Activated T-helper 2 cell treated with anti-CD3 and anti-CD28 coated beads, Interferon-gamma antibody, Interleukin-2, Interleukin-4, amounts not matched to agents 10 μg/mL and 5 μg/mL and 100 μg/mL, durations not matched to agents 14 hours and 24 hours and 36 hours (primary cell): Measurements from ENCODE around the gene ALMS1. TPM values are rescaled to one million over a fixed set of nuclear protein-coding genes. Genes with fewer than 3 reads are reported as not detected.
"Not testable (repeated sequence)": the region's sequence is repeated elsewhere in the genome, so short reads cannot be mapped to it uniquely, and the experiment has no call there.

ENCODE experiments used
- DNase-seq: peaks from one replicate; pipeline ENCODE4 v3.0.0; 2021; ENCODE audit warnings: low spot score
- H3K27ac Mint-ChIP-seq: one replicate; pipeline ENCODE4 v1.8.0; 2021; ENCODE audit warnings: mixed read lengths
- H3K27me3 Mint-ChIP-seq: one replicate; pipeline ENCODE4 v1.8.0; 2021; ENCODE audit warnings: low read depth, mixed read lengths
- H3K36me3 Mint-ChIP-seq: one replicate; pipeline ENCODE4 v1.8.0; 2021; ENCODE audit warnings: low read depth, mixed read lengths
- H3K4me1 Mint-ChIP-seq: one replicate; pipeline ENCODE4 v1.8.0; 2021; ENCODE audit warnings: low read depth, mixed read lengths
- H3K4me3 Mint-ChIP-seq: one replicate; pipeline ENCODE4 v1.8.0; 2021; ENCODE audit warnings: low read depth, mild to moderate bottlenecking, moderate library complexity, mixed read lengths
- H3K9me3 Mint-ChIP-seq: one replicate; pipeline ENCODE4 v1.8.0; 2021; ENCODE audit warnings: mixed read lengths
- intact Hi-C: fragments of 100-400 bp; cut with micrococcal nuclease; formaldehyde crosslinking; loops from one replicate; pipeline ENCODE4 v1.15.1; 2023
- total RNA-seq: library from RNA; stranded (reverse); gene quantifications from 2 replicates; pipeline ENCODE4 v1.2.3, GENCODE V29; 2022

The ALMS1 gene
- total RNA-seq, 1 donor from 2014 or later = 21.6 TPM

DNA sequence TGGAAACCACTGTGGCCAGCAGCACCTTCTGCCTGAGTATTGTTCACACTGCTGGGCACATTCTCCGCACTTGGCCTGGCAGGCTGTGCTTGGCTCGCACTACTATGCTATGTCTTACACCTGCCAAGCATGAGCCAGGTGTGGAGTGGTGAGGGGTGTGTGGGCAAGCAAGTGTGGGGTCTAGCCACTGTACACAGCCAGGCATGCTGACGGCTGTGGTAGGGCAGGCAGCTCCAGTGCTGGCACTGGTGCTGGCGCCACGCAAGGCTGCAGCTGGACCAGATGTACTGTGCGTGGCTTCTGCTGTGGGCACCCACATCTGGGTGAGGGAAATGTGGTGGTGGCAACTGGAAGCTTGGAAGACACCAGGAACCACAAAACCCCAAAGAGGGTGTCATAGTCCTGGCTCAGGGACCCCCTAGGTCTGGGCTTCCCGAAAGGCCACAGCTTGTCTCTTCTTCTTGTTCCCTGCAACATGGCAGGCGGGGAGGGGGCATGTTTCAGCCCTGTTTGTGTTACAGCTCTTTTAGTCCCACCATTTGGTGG is 101.5 kb downstream of the ALMS1 start:
- H3K27ac Mint-ChIP-seq = no peak overlapping the region
- no peak for DNase-seq
- H3K4me1 Mint-ChIP-seq = peaks cover 2% of the 10 kb centered on the region
- H3K9me3 Mint-ChIP-seq = peaks cover 9% of the 10 kb centered on the region
- H3K27me3 Mint-ChIP-seq = no peaks in the 10 kb centered on the region
- intact Hi-C loops = no loop called here
- H3K4me3 Mint-ChIP-seq = no peak overlapping the region
- H3K36me3 Mint-ChIP-seq = peaks cover 46% of the 10 kb centered on the region

DNA sequence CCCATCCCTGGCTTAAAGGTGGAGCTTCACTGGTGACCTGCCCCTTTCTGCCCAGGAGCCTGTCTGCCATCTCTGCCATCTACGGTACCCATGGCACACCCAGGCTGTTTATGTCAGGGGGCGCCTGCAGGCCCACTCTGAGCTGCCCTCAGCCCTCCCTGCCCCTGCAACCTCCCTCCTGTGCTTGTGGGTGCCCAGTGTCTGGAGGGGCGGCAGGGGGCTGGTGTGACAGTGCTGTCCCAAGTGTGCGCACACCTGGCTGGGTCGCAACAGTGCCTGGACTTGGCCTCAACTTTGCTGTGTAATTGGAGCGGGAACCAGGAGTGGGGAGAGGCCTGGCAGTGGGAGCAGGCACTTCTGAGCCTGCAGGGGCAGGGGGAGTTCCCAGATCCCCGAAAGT is 102.4 kb downstream of the ALMS1 start:
- Mint-ChIP-seq H3K4me1 (peaks cover 2% of the 10 kb centered on the region), H3K36me3 (peaks cover 49% of the 10 kb centered on the region)

GRCh38 chr2:73489053-73489452 is 103.4 kb downstream of the ALMS1 start:
- Mint-ChIP-seq H3K36me3 (peaks cover 49% of the 10 kb centered on the region), H3K27ac (no peak overlapping the region), H3K4me1 (peaks cover 5% of the 10 kb centered on the region), H3K4me3 (no peak overlapping the region), H3K27me3 (no peaks in the 10 kb centered on the region), H3K9me3 (peaks cover 10% of the 10 kb centered on the region)
- intact Hi-C loops = no loop called here
- no peak for DNase-seq

More for the DNA sequence above, 102.4 kb downstream of the ALMS1 start:
- Mint-ChIP-seq H3K27me3 (no peaks in the 10 kb centered on the region), H3K4me3 (no peak overlapping the region), H3K9me3 (peaks cover 10% of the 10 kb centered on the region), H3K27ac (no peak overlapping the region)
- intact Hi-C loops = no loop called here
- DNase-seq = no peak

- DNase-seq = no peak
- Mint-ChIP-seq H3K4me3 (no peak overlapping the region), H3K9me3 (peaks cover 6% of the 10 kb centered on the region), H3K27ac (no peak overlapping the region), H3K4me1 (peaks cover 3% of the 10 kb centered on the region), H3K27me3 (no peaks in the 10 kb centered on the region), H3K36me3 (peaks cover 32% of the 10 kb centered on the region)
- intact Hi-C loops = no loop called here
These were observed 108.4 kb downstream of the ALMS1 start for GRCh38 chr2:73494031-73494430.

DNA sequence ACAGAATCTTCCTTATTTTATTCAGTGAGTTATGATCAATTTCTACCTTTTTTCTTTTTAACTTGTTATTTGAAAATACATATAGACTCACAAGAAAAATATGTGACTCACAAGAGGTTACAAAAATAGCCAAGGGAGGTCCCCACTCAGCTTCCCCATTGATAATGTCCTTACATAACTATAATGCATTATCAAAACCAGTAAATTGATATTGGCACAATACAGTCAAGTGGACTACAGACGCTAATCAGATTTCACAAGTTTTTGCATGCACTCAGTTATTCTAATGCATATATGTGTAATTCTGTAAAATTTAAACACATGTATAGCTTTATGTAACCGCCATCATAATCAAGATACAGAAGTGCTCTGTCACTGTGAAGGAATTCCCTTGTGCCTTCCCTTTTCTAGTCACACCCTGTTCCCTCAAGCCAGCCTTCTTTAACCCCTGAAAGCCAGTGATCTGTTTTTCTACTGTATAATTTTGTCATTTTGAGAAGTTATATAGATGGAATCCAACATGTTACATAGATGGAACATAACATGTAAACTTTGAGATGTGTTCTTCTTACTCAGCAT is 118.4 kb downstream of the ALMS1 start:
- H3K4me1 Mint-ChIP-seq = no peaks in the 10 kb centered on the region
- DNase-seq = no peak
- peaks cover 8% of the 10 kb centered on the region for H3K36me3 Mint-ChIP-seq
- H3K27ac Mint-ChIP-seq = no peak overlapping the region
- H3K9me3 Mint-ChIP-seq = peaks cover 39% of the 10 kb centered on the region
- H3K27me3 Mint-ChIP-seq = no peaks in the 10 kb centered on the region
- intact Hi-C loops = no loop called here
- H3K4me3 Mint-ChIP-seq = no peak overlapping the region

GRCh38 chr2:73504850-73505249 is 119.2 kb downstream of the ALMS1 start:
- H3K9me3 Mint-ChIP-seq = peaks cover 44% of the 10 kb centered on the region
- H3K4me3 Mint-ChIP-seq, DNase-seq, H3K27ac Mint-ChIP-seq, H3K36me3 Mint-ChIP-seq, H3K27me3 Mint-ChIP-seq, intact Hi-C loops, H3K4me1 Mint-ChIP-seq: not testable (repeated sequence)

DNA sequence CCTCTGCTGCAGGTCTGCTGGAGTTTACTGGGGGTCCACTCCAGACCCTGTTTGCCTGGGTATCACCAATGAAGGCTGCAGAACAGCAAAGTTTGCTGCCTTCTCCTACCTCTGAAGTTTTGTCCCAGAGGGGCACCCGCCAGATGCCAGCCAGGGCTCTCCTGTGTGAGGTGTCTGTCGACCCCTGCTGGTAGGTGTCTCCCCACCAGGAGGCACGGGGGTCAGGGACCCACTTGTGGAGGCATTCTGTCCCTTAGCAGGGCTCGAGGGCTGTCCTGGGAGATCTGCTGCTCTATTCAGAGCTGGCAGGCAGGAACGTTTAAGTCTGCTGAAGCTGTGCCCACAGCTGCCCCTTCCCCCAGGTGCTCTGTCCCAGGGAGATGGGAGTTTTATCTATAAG is 124.8 kb downstream of the ALMS1 start:
- H3K4me3 Mint-ChIP-seq, DNase-seq, H3K27me3 Mint-ChIP-seq, H3K27ac Mint-ChIP-seq, H3K4me1 Mint-ChIP-seq, intact Hi-C loops, H3K36me3 Mint-ChIP-seq: not testable (repeated sequence)
- H3K9me3 Mint-ChIP-seq = peaks cover 50% of the 10 kb centered on the region

GRCh38 chr2:73516033-73516432 is 130.4 kb downstream of the ALMS1 start:
- Mint-ChIP-seq H3K27me3 (no peaks in the 10 kb centered on the region), H3K4me3 (no peak overlapping the region)

DNA sequence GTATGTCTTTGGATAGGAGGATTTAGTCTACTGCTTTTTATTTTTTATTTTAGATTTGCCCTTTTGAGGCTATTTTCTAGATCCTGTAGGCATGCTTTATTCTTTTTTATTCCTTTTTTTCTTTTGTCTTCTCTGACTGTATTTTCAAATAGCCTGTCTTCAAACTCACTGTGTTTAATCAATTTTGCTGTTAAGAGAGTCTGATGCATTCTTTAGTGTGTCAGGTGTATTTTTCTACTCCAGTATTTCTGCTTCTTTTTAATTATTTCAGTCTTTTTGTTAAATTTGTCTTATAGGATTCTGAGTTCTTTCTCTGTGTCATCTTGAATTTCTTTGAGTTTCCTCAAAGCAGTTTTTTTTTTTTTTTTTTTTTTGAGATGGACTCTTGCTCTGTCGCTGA is 143.1 kb downstream of the ALMS1 start:
- DNase-seq = no peak
- Mint-ChIP-seq H3K4me3 (no peak overlapping the region), H3K9me3 (peaks cover 55% of the 10 kb centered on the region), H3K36me3 (peaks cover 70% of the 10 kb centered on the region), H3K27ac (no peak overlapping the region), H3K27me3 (no peaks in the 10 kb centered on the region), H3K4me1 (no peaks in the 10 kb centered on the region)
- intact Hi-C loops = no loop called here

More at GRCh38 chr2:73516033-73516432, 130.4 kb downstream of the ALMS1 start:
- H3K9me3 Mint-ChIP-seq = peaks cover 16% of the 10 kb centered on the region
- peaks cover 3% of the 10 kb centered on the region for H3K36me3 Mint-ChIP-seq
- intact Hi-C loops = no loop called here
- H3K4me1 Mint-ChIP-seq = no peaks in the 10 kb centered on the region
- DNase-seq = no peak
- H3K27ac Mint-ChIP-seq = no peak overlapping the region

- H3K36me3 Mint-ChIP-seq = peaks cover 65% of the 10 kb centered on the region
- H3K27ac Mint-ChIP-seq, DNase-seq, H3K4me3 Mint-ChIP-seq, H3K27me3 Mint-ChIP-seq, H3K4me1 Mint-ChIP-seq, intact Hi-C loops: not testable (repeated sequence)
- H3K9me3 Mint-ChIP-seq = peaks cover 50% of the 10 kb centered on the region
These were observed 145.1 kb downstream of the ALMS1 start for GRCh38 chr2:73530773-73531172.

DNA sequence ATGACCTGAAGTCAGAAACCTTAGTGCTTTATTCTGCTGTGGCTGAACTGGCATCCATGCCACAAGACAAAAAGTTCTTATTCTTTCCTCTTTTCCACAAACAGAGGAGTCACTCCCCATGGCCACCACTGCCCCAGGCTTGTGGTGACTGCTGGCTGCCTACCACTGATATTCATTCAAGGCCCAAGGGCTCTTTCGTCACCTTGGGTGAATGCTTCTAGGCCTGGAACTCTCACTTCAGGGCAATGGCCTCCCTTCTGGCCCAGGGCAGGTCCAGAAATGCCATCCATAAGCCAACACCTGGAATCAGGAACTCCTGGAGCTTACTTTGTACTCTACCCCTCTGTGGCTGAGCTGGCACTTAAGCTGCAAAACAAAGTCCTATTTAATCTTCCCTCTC is 146.7 kb downstream of the ALMS1 start:
- intact Hi-C loops = no loop called here
- Mint-ChIP-seq H3K36me3 (peaks cover 66% of the 10 kb centered on the region), H3K4me3 (no peak overlapping the region), H3K9me3 (peaks cover 34% of the 10 kb centered on the region), H3K27ac (no peak overlapping the region), H3K27me3 (no peaks in the 10 kb centered on the region), H3K4me1 (no peaks in the 10 kb centered on the region)
- no peak for DNase-seq

- Mint-ChIP-seq H3K27me3 (no peaks in the 10 kb centered on the region), H3K4me3 (no peak overlapping the region), H3K9me3 (peaks cover 14% of the 10 kb centered on the region), H3K4me1 (no peaks in the 10 kb centered on the region), H3K27ac (no peak overlapping the region), H3K36me3 (peaks cover 44% of the 10 kb centered on the region)
- no peak for DNase-seq
- intact Hi-C loops = no loop called here
These were observed 150.7 kb downstream of the ALMS1 start for GRCh38 chr2:73536133-73536840.

DNA sequence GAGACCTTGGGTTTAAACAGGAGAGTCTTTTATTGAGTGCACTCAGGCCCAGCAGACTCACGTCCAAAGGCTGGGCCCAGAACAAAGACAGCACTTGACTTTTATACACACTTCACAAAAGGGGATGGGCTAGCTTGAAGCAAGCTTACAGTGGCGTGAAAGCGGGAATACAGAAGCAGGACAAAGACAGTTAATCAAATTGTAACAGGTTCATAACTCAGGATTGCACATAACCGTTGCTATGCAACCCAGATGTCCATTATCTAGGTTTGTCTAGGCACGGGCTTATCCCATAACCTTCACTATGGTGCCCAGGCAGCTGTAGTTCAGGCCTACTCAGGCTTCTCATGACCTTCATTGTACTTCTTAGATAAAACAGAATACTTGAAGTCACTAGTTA is 175.2 kb downstream of the ALMS1 start:
- H3K36me3 Mint-ChIP-seq, H3K9me3 Mint-ChIP-seq, DNase-seq, intact Hi-C loops, H3K4me1 Mint-ChIP-seq, H3K4me3 Mint-ChIP-seq, H3K27ac Mint-ChIP-seq, H3K27me3 Mint-ChIP-seq: not testable (repeated sequence)
